ENCODE measurements around the gene BRWD1.

- TF ChIP-seq YY1 (IDR thresholded peaks at IDR 0.05; ENCODE audit: insufficient read depth, insufficient read length) (no peak), SUZ12 (IDR thresholded peaks at IDR 0.05; ENCODE audit: extremely low read depth, insufficient read depth, insufficient read length) (no peak)
These were observed 117.1 kb downstream of the BRWD1 start for GRCh38 chr21:39196310-39196709.

Measured in NT2/D1 (cell line).